Measurements from ENCODE around the gene MINDY3.

The MINDY3 gene

GRCh38 chr10:15857107-15857575, 3.2 kb downstream of the MINDY3 start:
- Histone ChIP-seq H3K9me3 (ENCODE audit: control insufficient read depth, insufficient read depth, low read length) (peaks cover 5% of the 10 kb centered on the region; the same call in 1 of the 2 replicates), H3K79me2 (ENCODE audit: control insufficient read depth, low read length) (peaks cover 85% of the 10 kb centered on the region), H4K20me1 (ENCODE audit: control insufficient read depth, insufficient read depth, low read depth, low read length) (peaks cover 3% of the 10 kb centered on the region; the same call in 1 of the 2 replicates), H3K27me3 (ENCODE audit: control insufficient read depth, low read length) (no peaks in the 10 kb centered on the region), H3K4me1 (ENCODE audit: control insufficient read depth, low read length) (peaks cover 25% of the 10 kb centered on the region), H3K27ac (ENCODE audit: low read depth, low read length) (no peak overlapping the region), H3K9me2 (replicated peaks; ENCODE audit: control insufficient read depth, low read length) (no peaks in the 10 kb centered on the region), H3K4me2 (ENCODE audit: low read length) (no peak overlapping the region), H3F3A (ENCODE audit: control insufficient read depth, insufficient read depth) (peaks cover 3% of the 10 kb centered on the region; the same call in 1 of the 2 replicates), H3K36me3 (ENCODE audit: control insufficient read depth, low read length) (peaks cover 32% of the 10 kb centered on the region), H3K4me3 (ENCODE audit: low read length) (no peak overlapping the region)
- no peak for TF ChIP-seq EZH2phosphoT487 (IDR thresholded peaks at IDR 0.05; ENCODE audit: borderline replicate concordance, low read length)
- TF ChIP-seq CTCF (IDR thresholded peaks at IDR 0.05; ENCODE audit: low read depth, low read length, poor library complexity, severe bottlenecking), result no peak

- Histone ChIP-seq H3K4me1 (ENCODE audit: control insufficient read depth, low read length) (peaks cover 25% of the 10 kb centered on the region), H3K4me3 (ENCODE audit: low read length) (no peak overlapping the region), H3K79me2 (ENCODE audit: control insufficient read depth, low read length) (peaks cover 92% of the 10 kb centered on the region), H3K4me2 (ENCODE audit: low read length) (no peak overlapping the region), H3K9me3 (ENCODE audit: control insufficient read depth, insufficient read depth, low read length) (peaks cover 12% of the 10 kb centered on the region; the same call in 1 of the 2 replicates), H3F3A (ENCODE audit: control insufficient read depth, insufficient read depth) (peaks cover 3% of the 10 kb centered on the region; the same call in 1 of the 2 replicates), H3K27me3 (ENCODE audit: control insufficient read depth, low read length) (no peaks in the 10 kb centered on the region), H4K20me1 (ENCODE audit: control insufficient read depth, insufficient read depth, low read depth, low read length) (peaks cover 3% of the 10 kb centered on the region; the same call in 1 of the 2 replicates), H3K27ac (ENCODE audit: low read depth, low read length) (no peak overlapping the region), H3K9me2 (replicated peaks; ENCODE audit: control insufficient read depth, low read length) (no peaks in the 10 kb centered on the region), H3K36me3 (ENCODE audit: control insufficient read depth, low read length) (peaks cover 38% of the 10 kb centered on the region)
- TF ChIP-seq EZH2phosphoT487 (IDR thresholded peaks at IDR 0.05; ENCODE audit: borderline replicate concordance, low read length), result no peak
- no peak for TF ChIP-seq CTCF (IDR thresholded peaks at IDR 0.05; ENCODE audit: low read depth, low read length, poor library complexity, severe bottlenecking)
These were observed 3.8 kb downstream of the MINDY3 start for GRCh38 chr10:15856328-15857015.

- H4K20me1 ChIP-seq (ENCODE audit: control insufficient read depth, insufficient read depth, low read depth, low read length), result peaks cover 1% of the 10 kb centered on the region; the same call in 1 of the 2 replicates
- peaks cover 17% of the 10 kb centered on the region; the same call in 1 of the 2 replicates for H3K9me3 ChIP-seq (ENCODE audit: control insufficient read depth, insufficient read depth, low read length)
- no peak overlapping the region for H3K4me3 ChIP-seq (ENCODE audit: low read length)
- peaks cover 41% of the 10 kb centered on the region for H3K36me3 ChIP-seq (ENCODE audit: control insufficient read depth, low read length)
- peaks cover 97% of the 10 kb centered on the region for H3K79me2 ChIP-seq (ENCODE audit: control insufficient read depth, low read length)
- H3K9me2 ChIP-seq (replicated peaks; ENCODE audit: control insufficient read depth, low read length), result no peaks in the 10 kb centered on the region
- no peak overlapping the region for H3K27ac ChIP-seq (ENCODE audit: low read depth, low read length)
- no peaks in the 10 kb centered on the region; the same call in 1 of the 2 replicates for H3F3A ChIP-seq (ENCODE audit: control insufficient read depth, insufficient read depth)
- TF ChIP-seq CTCF (IDR thresholded peaks at IDR 0.05; ENCODE audit: low read depth, low read length, poor library complexity, severe bottlenecking) (no peak), EZH2phosphoT487 (IDR thresholded peaks at IDR 0.05; ENCODE audit: borderline replicate concordance, low read length) (no peak)
- no peak overlapping the region for H3K4me2 ChIP-seq (ENCODE audit: low read length)
- peaks cover 11% of the 10 kb centered on the region for H3K4me1 ChIP-seq (ENCODE audit: control insufficient read depth, low read length)
- no peaks in the 10 kb centered on the region for H3K27me3 ChIP-seq (ENCODE audit: control insufficient read depth, low read length)
These were observed 6.5 kb downstream of the MINDY3 start for GRCh38 chr10:15853800-15854199.

Measured in DOHH2 (cell line).